Muscle layer of colon (tissue), 2 donors: Measurements from ENCODE around the gene IGFBPL1.

ENCODE experiments used
- H3K27ac ChIP-seq: one replicate; pipeline ENCODE4 v1.7.0; 2013; ENCODE audit warnings: low read depth, mild to moderate bottlenecking, low read length, moderate library complexity
- H3K27me3 ChIP-seq, 2 donors: one replicate each; pipeline ENCODE4 v1.7.0; 2013; ENCODE audit warnings: low read length in 2 of 2, mild to moderate bottlenecking in 2 of 2; ENCODE audit not compliant: insufficient read depth in 2 of 2, control insufficient read depth in 1 of 2
- H3K36me3 ChIP-seq: one replicate; pipeline ENCODE4 v1.7.0; 2013; ENCODE audit warnings: mild to moderate bottlenecking, low read length; ENCODE audit not compliant: insufficient read depth
- H3K4me1 ChIP-seq: one replicate; pipeline ENCODE4 v1.7.0; 2013; ENCODE audit warnings: mild to moderate bottlenecking, low read length; ENCODE audit not compliant: insufficient read depth
- H3K4me3 ChIP-seq, 2 donors: one replicate each; pipeline ENCODE4 v1.7.0; 2013; ENCODE audit warnings: low read length in 2 of 2, low read depth in 1 of 2, mild to moderate bottlenecking in 1 of 2, moderate library complexity in 1 of 2
- H3K9ac ChIP-seq: one replicate; pipeline ENCODE4 v1.7.0; 2013; ENCODE audit warnings: low read length
- H3K9me3 ChIP-seq: one replicate; pipeline ENCODE4 v1.7.0; 2013; ENCODE audit warnings: mild to moderate bottlenecking, low read length
- donor health status: abdominal sarcoma.
- donor health status: Adenocarcinoma of cecum.

IGFBPL1 gene

DNA sequence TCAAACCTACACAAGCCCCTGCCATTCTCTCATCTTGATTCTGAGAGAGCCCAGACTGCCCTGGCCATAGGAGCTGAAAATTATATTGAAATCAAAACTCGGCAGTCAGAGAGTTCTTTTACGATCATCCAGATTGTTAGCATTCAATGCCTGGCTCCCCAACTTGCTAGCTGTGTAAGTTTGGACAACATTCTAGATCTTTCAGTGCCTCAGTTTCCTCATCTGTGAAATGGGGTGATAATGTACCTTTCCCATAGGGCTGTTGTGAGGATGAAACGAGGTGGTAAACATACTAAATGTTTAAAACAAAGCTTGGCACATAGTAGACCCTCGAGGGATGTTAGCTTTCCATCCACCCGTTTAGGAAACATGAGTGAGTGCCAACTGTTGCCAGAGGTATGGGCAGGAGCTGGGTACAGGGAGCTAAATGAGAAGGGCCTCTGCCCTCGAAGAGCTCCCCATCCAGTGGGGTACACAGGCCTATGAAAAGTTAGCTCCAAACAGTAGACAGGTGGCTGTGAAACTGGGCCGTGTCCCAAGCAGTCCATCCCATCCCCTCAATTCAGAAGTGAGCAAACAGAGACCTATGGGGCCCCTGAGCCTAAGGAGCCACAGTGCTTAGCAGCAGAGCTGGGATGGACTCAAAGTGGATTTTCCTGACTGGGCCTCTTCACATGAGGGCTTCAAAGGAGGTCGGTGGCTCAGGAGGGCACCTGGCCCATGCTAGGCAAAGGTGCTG, 17.3 kb upstream of the IGFBPL1 start:
- Histone ChIP-seq H3K36me3 (no peaks in the 10 kb centered on the region), H3K4me1 (no peaks in the 10 kb centered on the region), H3K27ac (no peak overlapping the region), H3K9ac (no peak overlapping the region), H3K4me3 (no peak overlapping the region), H3K27me3 (no peaks in the 10 kb centered on the region), H3K9me3 (no peaks in the 10 kb centered on the region)

DNA sequence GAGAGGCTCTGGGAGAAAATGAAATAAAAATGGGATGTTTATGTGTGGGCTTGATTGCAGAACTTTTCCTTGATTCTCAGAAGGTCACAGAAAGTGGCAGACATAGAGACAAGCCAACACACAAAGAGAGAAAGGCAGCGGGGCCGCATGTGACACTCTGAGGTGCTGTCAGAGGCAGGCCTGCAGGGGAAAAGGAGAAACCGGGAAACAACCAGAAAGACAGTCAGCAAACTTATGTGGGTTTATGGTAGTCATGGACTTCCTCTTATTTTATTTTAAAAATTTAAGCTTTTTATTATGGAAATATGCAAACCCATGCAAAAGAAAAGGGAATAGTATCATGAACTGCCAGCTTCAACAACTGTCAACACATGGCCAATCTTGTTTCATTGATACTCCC, 16.3 kb upstream of the IGFBPL1 start:
- no peaks in the 10 kb centered on the region for H3K9me3 ChIP-seq
- H3K4me1 ChIP-seq: no peaks in the 10 kb centered on the region
- H3K36me3 ChIP-seq: no peaks in the 10 kb centered on the region
- H3K27me3 ChIP-seq: no peaks in the 10 kb centered on the region
- no peak overlapping the region for H3K9ac ChIP-seq
- H3K27ac ChIP-seq: no peak overlapping the region
- H3K4me3 ChIP-seq: no peak overlapping the region

- no peaks in the 10 kb centered on the region for H3K9me3 ChIP-seq
- H3K4me1 ChIP-seq: no peaks in the 10 kb centered on the region
- no peak overlapping the region for H3K9ac ChIP-seq
- no peak overlapping the region for H3K27ac ChIP-seq
- H3K27me3 ChIP-seq: no peaks in the 10 kb centered on the region
- H3K36me3 ChIP-seq: no peaks in the 10 kb centered on the region
- H3K4me3 ChIP-seq: no peak overlapping the region
Observed at GRCh38 chr9:38439916-38440301, 15.7 kb upstream of the IGFBPL1 start.

- Histone ChIP-seq H3K27me3 (no peaks in the 10 kb centered on the region), H3K36me3 (no peaks in the 10 kb centered on the region), H3K4me3 (no peak overlapping the region), H3K4me1 (no peaks in the 10 kb centered on the region), H3K9me3 (no peaks in the 10 kb centered on the region), H3K9ac (no peak overlapping the region), H3K27ac (no peak overlapping the region)
Observed at GRCh38 chr9:38439291-38439915, 15.1 kb upstream of the IGFBPL1 start.

DNA sequence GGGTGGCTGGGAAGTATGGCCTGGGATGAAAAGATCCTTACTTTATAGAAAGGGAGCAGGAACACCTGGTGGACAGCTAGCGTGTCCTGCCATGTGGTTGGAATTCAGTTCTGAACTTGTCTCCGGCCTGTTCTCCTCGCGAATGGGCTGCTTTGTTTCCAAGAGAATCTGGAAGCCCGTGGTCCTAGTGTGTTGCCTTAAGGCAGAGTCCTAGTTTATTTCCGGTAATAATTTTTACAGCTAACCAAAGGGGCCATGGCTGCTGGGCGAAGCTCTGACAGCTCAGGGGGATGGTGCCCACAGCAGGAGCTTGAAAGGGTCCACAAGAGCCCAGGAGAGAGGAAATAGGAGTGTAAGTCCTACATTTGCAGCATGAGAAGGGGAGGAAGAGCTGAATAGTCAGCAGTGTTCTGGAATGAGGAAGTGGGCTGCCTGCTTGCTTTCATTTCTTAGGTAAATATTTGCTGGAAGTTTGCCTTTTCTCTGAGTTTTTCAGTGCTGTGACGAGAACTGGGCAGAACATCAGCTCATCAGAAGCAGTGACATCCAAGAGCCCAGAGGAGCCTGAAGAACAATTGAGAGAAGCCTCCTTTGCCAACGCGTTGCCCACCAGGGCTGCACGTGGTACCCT, 13.1 kb upstream of the IGFBPL1 start:
- Histone ChIP-seq H3K4me3 (no peak overlapping the region), H3K27ac (no peak overlapping the region)

GRCh38 chr9:38436708-38437107, 12.5 kb upstream of the IGFBPL1 start:
- Histone ChIP-seq H3K9me3 (no peaks in the 10 kb centered on the region), H3K27ac (no peak overlapping the region)

More for the DNA sequence above, 13.1 kb upstream of the IGFBPL1 start:
- H3K36me3 ChIP-seq: no peaks in the 10 kb centered on the region
- no peaks in the 10 kb centered on the region for H3K27me3 ChIP-seq
- no peaks in the 10 kb centered on the region for H3K9me3 ChIP-seq
- no peak overlapping the region for H3K9ac ChIP-seq
- H3K4me1 ChIP-seq: no peaks in the 10 kb centered on the region

GRCh38 chr9:38435521-38435920, 11.3 kb upstream of the IGFBPL1 start:
- Histone ChIP-seq H3K9me3 (no peaks in the 10 kb centered on the region), H3K9ac (no peak overlapping the region), H3K4me3 (no peak overlapping the region), H3K27me3 (no peaks in the 10 kb centered on the region), H3K27ac (no peak overlapping the region), H3K36me3 (no peaks in the 10 kb centered on the region), H3K4me1 (no peaks in the 10 kb centered on the region)

More at GRCh38 chr9:38436708-38437107, 12.5 kb upstream of the IGFBPL1 start:
- Histone ChIP-seq H3K4me3 (no peak overlapping the region), H3K9ac (no peak overlapping the region), H3K36me3 (no peaks in the 10 kb centered on the region), H3K27me3 (no peaks in the 10 kb centered on the region), H3K4me1 (no peaks in the 10 kb centered on the region)

- Histone ChIP-seq H3K9me3 (no peaks in the 10 kb centered on the region), H3K27ac (no peak overlapping the region), H3K9ac (no peak overlapping the region), H3K36me3 (no peaks in the 10 kb centered on the region), H3K27me3 (no peaks in the 10 kb centered on the region), H3K4me1 (no peaks in the 10 kb centered on the region), H3K4me3 (no peak overlapping the region)
Observed at GRCh38 chr9:38434853-38435252, 10.6 kb upstream of the IGFBPL1 start.

DNA sequence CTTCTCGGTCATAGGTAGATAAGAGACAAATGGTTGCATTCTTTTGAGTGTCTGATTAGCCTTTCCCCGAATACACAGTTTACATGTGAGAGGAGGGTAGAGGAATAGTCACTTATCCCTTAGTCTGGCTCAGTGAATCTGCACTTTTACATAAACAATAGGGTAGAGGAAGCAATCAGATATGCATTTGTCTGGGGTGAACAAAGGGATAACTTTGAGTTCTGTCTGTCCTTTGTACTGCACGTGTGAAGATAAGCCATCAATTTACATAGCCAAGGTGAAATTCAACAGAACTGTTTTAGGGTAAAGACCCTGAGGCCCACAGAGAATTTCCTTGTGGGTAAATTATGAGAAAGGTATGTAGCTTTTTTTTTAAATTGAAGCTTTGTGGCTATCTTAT, 10.1 kb upstream of the IGFBPL1 start:
- H3K27ac ChIP-seq: no peak overlapping the region
- no peaks in the 10 kb centered on the region for H3K36me3 ChIP-seq
- H3K4me3 ChIP-seq: no peak overlapping the region
- H3K27me3 ChIP-seq: no peaks in the 10 kb centered on the region
- H3K9me3 ChIP-seq: no peaks in the 10 kb centered on the region
- H3K9ac ChIP-seq: no peak overlapping the region
- H3K4me1 ChIP-seq: no peaks in the 10 kb centered on the region

DNA sequence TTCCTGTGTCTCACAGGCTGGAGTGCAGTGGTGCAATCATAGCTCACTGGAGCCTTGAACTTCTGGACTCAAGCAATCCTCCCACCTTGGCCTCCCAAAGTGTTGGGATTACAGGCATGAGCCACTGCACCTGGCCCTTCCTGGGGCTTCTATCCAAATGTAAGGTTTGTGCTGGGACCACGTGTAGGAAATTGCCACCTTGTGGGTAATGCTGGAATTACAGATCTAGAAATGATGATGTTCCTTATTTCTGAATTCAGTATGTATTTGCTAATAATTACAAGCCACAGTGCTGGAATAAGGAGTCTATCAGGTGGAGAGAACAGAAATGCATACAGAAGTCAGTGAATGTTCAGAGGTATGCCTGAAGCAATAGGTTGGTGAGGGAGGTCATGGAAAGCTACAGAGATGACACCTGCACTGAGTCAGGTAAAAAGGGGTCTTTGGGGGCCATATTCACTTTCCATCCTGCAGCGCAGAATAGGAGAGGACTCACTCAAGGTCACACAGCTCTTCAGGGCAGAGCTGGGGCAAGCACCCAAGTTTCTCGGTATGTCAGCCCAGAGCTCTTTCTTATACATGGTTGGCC, 8.8 kb upstream of the IGFBPL1 start:
- Histone ChIP-seq H3K9me3 (no peaks in the 10 kb centered on the region), H3K27me3 (no peaks in the 10 kb centered on the region), H3K27ac (no peak overlapping the region), H3K36me3 (no peaks in the 10 kb centered on the region), H3K4me1 (no peaks in the 10 kb centered on the region), H3K9ac (no peak overlapping the region), H3K4me3 (no peak overlapping the region)

DNA sequence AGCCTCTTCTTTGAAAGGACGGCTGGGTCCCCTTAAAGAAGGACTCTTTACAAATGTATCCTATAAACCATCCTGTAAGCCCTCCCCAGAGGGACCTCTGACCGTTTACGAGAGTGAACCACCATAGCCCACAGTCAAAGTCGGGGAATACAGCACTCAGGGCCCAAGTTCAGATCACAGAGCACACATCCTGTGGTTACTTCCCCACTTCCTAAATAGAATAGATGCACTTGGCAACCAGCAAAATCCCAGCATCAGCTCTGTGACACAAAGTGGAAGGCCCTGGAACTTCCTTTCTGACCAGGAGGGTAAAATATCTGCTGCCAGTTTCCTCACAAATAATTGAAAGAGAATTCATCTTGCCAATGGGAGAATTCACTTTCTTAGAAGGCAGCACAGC, 6.9 kb upstream of the IGFBPL1 start:
- Histone ChIP-seq H3K4me3 (no peak overlapping the region), H3K36me3 (no peaks in the 10 kb centered on the region), H3K9ac (no peak overlapping the region), H3K27ac (no peak overlapping the region), H3K9me3 (no peaks in the 10 kb centered on the region), H3K27me3 (peaks cover 0 to 9% of the 10 kb centered on the region in 2 donors), H3K4me1 (no peaks in the 10 kb centered on the region)
